C4-2B (cell line): ENCODE results near the gene OR4M1.
"Not testable (repeated sequence)": the region's sequence is repeated elsewhere in the genome, so short reads cannot be mapped to it uniquely, and the experiment has no call there.

Experiments
- H3K27ac ChIP-seq: fragments of 450-650 bp; 2 replicates; pipeline ENCODE4 v1.5.1; 2017
- CTCF ChIP-seq: fragments of 450-650 bp; conservative IDR thresholded peaks from 2 replicates; pipeline ENCODE4 v1.5.1; 2017; ENCODE audit warnings: mild to moderate bottlenecking
- ZFX ChIP-seq: fragments of 450-650 bp; IDR thresholded peaks from 2 replicates; pipeline ENCODE4 v1.6.1; 2017

OR4M1 gene

GRCh38 chr14:19773204-19773603 lies at the start of gene OR4M1:
Gene OR4M1 (plus strand): TSS chr14:19773504. CDS start chr14:19780323, 6,819 bp downstream.
- not testable (repeated sequence) for H3K27ac ChIP-seq

DNA sequence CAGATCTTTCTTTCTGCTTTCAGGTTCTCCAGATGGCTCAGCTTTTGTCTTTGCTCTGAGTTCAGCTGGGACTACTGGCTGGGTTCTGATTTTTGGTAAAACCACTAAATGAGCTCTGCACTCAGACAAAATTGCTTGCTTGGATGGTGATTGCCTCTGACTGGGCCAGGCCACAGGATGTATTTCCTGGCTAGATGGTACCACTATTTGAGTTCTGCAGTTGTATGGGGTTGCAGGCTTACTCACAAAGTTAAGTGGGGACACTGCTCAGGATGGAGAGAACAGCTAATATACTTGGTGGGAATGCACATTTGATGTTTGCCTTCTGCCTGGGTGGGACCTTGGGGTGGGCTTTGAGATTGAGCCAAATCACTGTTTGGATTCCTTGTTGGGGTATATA lies 43.9 kb upstream of the OR4M1 start:
- no peak for TF ChIP-seq CTCF
- TF ChIP-seq ZFX = no peak
- H3K27ac ChIP-seq = no peak overlapping the region

- H3K27ac ChIP-seq = no peak overlapping the region
- TF ChIP-seq CTCF (no peak), ZFX (no peak)
Observed at GRCh38 chr14:19729763-19730162, 43.5 kb upstream of the OR4M1 start.

- not testable (repeated sequence) for H3K27ac ChIP-seq
Observed at GRCh38 chr14:19733893-19734292, 39.4 kb upstream of the OR4M1 start.

DNA sequence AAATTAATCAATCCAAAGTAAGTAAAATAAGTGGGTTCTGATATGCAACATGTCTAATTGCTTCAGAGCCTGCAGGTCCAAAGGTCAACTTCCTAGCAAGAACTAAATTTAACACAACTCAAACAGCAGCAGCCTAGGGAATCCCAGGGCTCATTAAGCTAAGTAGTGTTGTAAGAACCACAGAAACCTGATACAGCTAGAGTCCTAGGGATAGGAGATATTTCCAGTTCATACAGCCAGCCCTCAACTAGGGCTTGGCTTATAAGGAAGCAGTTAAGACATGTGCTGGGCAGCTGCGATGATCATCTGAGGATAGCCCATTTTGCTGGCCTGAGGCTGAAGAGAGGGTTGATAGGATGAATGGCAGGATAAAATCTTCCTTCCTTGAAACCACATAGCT lies 30.0 kb upstream of the OR4M1 start, which contains the start of gene OR4Q3:
OR4Q3 (plus strand) TSS at position 316 of the 400 bp plus-strand sequence.
- TF ChIP-seq CTCF (no peak), ZFX (no peak)
- no peak within 1 kb of the TSS for H3K27ac ChIP-seq

GRCh38 chr14:19752316-19752715 lies 21.0 kb upstream of the OR4M1 start:
- not testable (repeated sequence) for H3K27ac ChIP-seq

GRCh38 chr14:19754172-19754571 lies 19.1 kb upstream of the OR4M1 start:
- no peak for TF ChIP-seq ZFX
- H3K27ac ChIP-seq = no peak overlapping the region

DNA sequence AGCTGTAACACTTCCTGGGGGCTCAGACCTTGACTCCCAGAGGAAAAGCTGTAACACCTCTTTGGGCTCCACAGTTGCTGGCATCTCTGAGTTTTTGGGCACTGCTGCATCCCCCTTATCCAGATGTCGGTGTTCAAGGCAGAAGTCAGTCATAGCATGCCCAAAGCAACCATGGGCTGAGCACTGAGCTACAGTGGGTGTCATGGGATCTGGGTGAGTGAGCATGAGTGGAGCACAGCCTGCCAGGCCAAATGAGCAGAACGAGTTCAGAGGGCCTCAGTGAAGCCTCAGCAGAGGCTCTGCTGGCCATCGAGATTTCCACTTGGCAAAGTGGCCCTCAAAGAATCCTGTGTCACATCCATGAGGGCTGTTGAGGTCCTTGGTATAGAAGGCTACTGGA lies 1.8 kb upstream of the OR4M1 start:
- not testable (repeated sequence) for H3K27ac ChIP-seq

- TF ChIP-seq ZFX = no peak
- TF ChIP-seq CTCF = no peak
Observed at GRCh38 chr14:19771895-19772430, 1.3 kb upstream of the OR4M1 start.

DNA sequence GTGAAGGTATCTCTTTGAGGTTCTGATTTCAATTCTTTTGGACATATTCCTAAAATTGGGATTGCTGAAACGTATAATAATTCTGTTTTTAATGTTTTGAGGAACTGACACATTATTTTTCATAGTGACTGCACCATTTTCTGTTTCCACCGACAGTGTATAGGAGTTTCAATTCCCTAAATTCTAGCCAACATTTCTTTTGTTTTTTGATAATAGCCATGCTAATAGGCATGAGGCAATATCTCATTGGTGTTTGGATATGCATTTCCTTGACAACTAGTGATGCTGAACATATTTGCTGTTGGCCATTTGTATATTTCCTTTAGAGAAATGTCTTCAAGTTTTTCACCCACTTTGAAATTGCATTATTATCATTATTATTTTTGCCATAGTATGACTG lies 850 bp upstream of the OR4M1 start:
- not testable (repeated sequence) for H3K27ac ChIP-seq

More at GRCh38 chr14:19771895-19772430, 1.3 kb upstream of the OR4M1 start:
- H3K27ac ChIP-seq = no peak overlapping the region

GRCh38 chr14:19775587-19775986 lies 2.3 kb downstream of the OR4M1 start:
- no peak overlapping the region for H3K27ac ChIP-seq
- TF ChIP-seq ZFX (no peak), CTCF (no peak)

DNA sequence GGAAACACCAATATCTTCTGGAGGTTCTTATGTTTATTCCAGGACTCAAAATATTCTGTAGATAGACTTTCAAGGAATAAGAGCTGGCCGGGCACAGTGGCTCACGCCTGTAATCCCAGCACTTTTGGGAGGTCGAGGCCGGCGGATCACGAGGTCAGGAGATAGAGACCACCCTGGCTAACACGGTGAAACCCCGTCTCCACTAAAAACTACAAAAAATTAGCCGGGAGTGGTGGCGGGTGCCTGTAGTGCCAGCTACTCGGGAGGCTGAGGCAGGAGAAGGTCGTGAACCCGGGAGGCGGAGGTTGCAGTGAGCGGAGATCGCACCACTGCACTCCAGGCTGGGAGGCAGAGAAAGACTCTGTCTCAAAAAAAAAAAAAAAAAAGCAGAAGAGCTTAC lies 12.5 kb downstream of the OR4M1 start:
- not testable (repeated sequence) for H3K27ac ChIP-seq

DNA sequence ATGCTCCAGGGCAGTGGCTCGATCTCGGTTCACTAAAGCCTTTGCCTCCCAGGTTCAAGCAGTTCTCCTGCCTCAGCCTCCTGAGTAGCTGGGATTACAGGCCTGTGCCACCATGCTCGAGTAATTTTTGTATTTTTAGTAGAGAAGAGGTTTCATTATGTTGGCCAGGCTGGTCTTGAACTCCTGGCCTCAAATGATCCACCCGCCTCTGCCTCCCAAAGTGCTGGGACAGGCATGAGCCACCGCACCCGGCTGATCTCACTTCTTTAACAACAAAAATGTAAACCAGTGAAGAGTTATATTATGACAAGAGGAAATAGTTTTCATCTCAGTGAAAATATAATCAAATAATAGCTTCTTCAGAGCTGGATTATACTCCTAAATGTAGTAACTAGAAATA lies 14.0 kb downstream of the OR4M1 start:
- not testable (repeated sequence) for H3K27ac ChIP-seq

DNA sequence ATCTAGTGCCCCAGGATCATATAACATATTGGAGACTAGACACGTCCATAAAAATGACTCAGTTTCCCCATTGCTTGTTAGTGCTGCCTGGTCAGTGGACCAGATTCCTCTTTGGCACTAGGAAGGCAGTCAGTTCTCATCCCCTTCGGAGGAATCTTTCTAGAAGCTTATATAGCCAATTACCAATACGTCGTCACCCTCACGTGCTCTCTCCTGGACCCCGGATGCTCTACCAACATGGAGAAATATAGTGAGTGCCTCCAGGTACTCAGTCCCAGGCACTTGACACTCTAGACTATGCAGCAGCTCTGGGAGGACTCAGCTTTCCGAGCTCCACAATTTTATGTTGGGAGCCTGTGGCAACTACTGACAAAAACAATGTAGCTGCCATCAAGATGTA lies 14.8 kb downstream of the OR4M1 start:
- H3K27ac ChIP-seq = not testable (repeated sequence)
